Gastrocnemius medialis (tissue), 4 donors: ENCODE data around the gene PDPN.

Source experiments
- CTCF ChIP-seq, 5 experiments: fragments of 450-650 bp in 3 of 5; fragments of 200-600 bp in 2 of 5; sonication (generic) in 2 of 5; IDR thresholded peaks in 4 of 5; conservative IDR thresholded peaks in 1 of 5; 1 replicate in 4 of 5; 2 replicates in 1 of 5; pipeline ENCODE4 v1.5.1; 2016 to 2019; ENCODE audit warnings: antibody characterized with exemption in 5 of 5, mild to moderate bottlenecking in 3 of 5, moderate library complexity in 3 of 5
- POLR2A ChIP-seq, 2 donors: fragments of 450-650 bp; IDR thresholded peaks; one replicate each; pipeline ENCODE4 v1.6.1; 2017; ENCODE audit warnings: antibody characterized with exemption in 2 of 2, mild to moderate bottlenecking in 2 of 2, moderate library complexity in 2 of 2

DNA sequence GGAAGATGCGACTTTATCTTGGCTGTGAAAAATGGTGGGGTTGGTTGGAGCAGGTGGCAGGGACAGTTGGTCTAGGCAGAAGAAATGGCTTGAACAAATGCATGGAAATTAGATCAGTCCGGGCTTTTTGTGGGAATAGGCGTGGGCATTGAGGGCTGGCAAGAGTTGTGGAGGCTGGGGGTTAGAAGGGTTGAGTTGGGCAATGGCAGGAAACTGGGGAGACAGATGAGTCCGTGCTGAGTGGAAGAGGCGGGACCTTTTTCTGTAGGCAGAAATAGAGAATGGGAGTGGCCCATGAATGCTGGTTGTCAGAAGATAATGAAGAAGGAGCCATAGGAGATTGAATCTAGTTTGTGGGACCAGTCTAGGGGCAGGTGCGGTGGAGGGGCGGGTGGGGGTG, 6.9 kb downstream of the PDPN start:
- TF ChIP-seq CTCF (IDR thresholded peaks at IDR 0.05 in 4 of 5, conservative IDR thresholded peaks at IDR 0.05 in 1 of 5) (no peak), POLR2A (IDR thresholded peaks at IDR 0.05) (no peak)
